Measurements from ENCODE around the gene LRP1B. TPM values are rescaled to one million over a fixed set of nuclear protein-coding genes. Genes with fewer than 3 reads are reported as not detected.

The LRP1B gene
- polyA plus RNA-seq, 1 of the 3 experiments (the other 2 are of a cell fraction), result 0.28 TPM

DNA sequence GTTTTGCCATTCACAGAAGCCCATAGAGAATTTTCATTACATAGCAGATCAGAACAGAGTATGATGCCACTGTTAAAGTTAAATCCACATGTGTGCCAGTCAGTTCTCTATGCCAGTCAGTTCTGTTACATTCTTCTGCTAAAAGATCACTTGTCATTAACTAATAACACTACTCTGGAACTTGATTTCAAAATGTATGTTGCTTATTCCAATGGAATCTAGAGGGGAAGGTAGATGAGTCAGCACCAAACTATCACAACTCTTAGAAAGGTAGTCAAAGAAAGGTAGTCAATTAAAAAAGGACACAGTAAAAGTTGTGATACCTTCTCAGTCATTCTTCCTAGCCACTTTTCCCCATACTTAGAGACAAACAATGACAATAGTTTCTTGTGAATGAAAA, 1214.4 kb downstream of the LRP1B start:
- ChIA-PET CTCF (no interaction called here), POLR2A (no interaction called here)
- no peaks in the 10 kb centered on the region for H3K9me2 ChIP-seq
- TF ChIP-seq, protein P1, sequence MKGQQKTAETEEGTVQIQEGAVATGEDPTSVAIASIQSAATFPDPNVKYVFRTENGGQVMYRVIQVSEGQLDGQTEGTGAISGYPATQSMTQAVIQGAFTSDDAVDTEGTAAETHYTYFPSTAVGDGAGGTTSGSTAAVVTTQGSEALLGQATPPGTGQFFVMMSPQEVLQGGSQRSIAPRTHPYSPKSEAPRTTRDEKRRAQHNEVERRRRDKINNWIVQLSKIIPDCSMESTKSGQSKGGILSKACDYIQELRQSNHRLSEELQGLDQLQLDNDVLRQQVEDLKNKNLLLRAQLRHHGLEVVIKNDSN (IDR thresholded peaks at IDR 0.05; ENCODE audit: borderline replicate concordance, low read depth), result no peak
- TF ChIP-seq MXI1 (IDR thresholded peaks at IDR 0.05; ENCODE audit: low read depth, low read length), result no peak
- no peak for TF ChIP-seq RAD21 (IDR thresholded peaks at IDR 0.05; ENCODE audit: low read length)
- TF ChIP-seq FOSL2 (IDR thresholded peaks at IDR 0.05; ENCODE audit: borderline replicate concordance, low read depth), result no peak
- TF ChIP-seq, protein P2, sequence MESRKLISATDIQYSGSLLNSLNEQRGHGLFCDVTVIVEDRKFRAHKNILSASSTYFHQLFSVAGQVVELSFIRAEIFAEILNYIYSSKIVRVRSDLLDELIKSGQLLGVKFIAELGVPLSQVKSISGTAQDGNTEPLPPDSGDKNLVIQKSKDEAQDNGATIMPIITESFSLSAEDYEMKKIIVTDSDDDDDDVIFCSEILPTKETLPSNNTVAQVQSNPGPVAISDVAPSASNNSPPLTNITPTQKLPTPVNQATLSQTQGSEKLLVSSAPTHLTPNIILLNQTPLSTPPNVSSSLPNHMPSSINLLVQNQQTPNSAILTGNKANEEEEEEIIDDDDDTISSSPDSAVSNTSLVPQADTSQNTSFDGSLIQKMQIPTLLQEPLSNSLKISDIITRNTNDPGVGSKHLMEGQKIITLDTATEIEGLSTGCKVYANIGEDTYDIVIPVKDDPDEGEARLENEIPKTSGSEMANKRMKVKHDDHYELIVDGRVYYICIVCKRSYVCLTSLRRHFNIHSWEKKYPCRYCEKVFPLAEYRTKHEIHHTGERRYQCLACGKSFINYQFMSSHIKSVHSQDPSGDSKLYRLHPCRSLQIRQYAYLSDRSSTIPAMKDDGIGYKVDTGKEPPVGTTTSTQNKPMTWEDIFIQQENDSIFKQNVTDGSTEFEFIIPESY (IDR thresholded peaks at IDR 0.05; ENCODE audit: borderline replicate concordance, low read depth), result no peak
- TF ChIP-seq YY1 (IDR thresholded peaks at IDR 0.05; ENCODE audit: low read depth), result no peak
- TF ChIP-seq RXRA (IDR thresholded peaks at IDR 0.05; ENCODE audit: borderline replicate concordance, low read depth), result no peak
- TF ChIP-seq ELF1 (IDR thresholded peaks at IDR 0.05), result no peak
- TF ChIP-seq RCOR1 (IDR thresholded peaks at IDR 0.05; ENCODE audit: low read length), result no peak
- TF ChIP-seq SMC3 (IDR thresholded peaks at IDR 0.05; ENCODE audit: low read depth, low read length), result no peak
- no peak for TF ChIP-seq TEAD4 (IDR thresholded peaks at IDR 0.05; ENCODE audit: borderline replicate concordance, insufficient read depth)
- no peak for TF ChIP-seq POLR2AphosphoS5 (IDR thresholded peaks at IDR 0.05; ENCODE audit: low read depth, low read length)
- TF ChIP-seq CHD2 (IDR thresholded peaks at IDR 0.05; ENCODE audit: low read length, partially characterized antibody), result no peak
- TF ChIP-seq FOXM1 (IDR thresholded peaks at IDR 0.05; ENCODE audit: low read depth), result no peak
- TF ChIP-seq, protein P3, sequence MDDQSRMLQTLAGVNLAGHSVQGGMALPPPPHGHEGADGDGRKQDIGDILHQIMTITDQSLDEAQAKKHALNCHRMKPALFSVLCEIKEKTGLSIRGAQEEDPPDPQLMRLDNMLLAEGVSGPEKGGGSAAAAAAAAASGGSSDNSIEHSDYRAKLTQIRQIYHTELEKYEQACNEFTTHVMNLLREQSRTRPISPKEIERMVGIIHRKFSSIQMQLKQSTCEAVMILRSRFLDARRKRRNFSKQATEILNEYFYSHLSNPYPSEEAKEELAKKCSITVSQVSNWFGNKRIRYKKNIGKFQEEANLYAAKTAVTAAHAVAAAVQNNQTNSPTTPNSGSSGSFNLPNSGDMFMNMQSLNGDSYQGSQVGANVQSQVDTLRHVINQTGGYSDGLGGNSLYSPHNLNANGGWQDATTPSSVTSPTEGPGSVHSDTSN (IDR thresholded peaks at IDR 0.05), result no peak
- TF ChIP-seq, protein P4, sequence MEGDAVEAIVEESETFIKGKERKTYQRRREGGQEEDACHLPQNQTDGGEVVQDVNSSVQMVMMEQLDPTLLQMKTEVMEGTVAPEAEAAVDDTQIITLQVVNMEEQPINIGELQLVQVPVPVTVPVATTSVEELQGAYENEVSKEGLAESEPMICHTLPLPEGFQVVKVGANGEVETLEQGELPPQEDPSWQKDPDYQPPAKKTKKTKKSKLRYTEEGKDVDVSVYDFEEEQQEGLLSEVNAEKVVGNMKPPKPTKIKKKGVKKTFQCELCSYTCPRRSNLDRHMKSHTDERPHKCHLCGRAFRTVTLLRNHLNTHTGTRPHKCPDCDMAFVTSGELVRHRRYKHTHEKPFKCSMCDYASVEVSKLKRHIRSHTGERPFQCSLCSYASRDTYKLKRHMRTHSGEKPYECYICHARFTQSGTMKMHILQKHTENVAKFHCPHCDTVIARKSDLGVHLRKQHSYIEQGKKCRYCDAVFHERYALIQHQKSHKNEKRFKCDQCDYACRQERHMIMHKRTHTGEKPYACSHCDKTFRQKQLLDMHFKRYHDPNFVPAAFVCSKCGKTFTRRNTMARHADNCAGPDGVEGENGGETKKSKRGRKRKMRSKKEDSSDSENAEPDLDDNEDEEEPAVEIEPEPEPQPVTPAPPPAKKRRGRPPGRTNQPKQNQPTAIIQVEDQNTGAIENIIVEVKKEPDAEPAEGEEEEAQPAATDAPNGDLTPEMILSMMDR (IDR thresholded peaks at IDR 0.05), result no peak
- TF ChIP-seq GABPA (IDR thresholded peaks at IDR 0.05; ENCODE audit: low read depth), result no peak
- no peaks in the 10 kb centered on the region for H3K27me3 ChIP-seq (ENCODE audit: insufficient read depth)
- H3K4me2 ChIP-seq, result no peak overlapping the region
- no peaks in the 10 kb centered on the region for H3F3A ChIP-seq (replicated peaks; ENCODE audit: insufficient read depth)
- no peaks in the 10 kb centered on the region for H4K20me1 ChIP-seq (ENCODE audit: insufficient read depth)
- no peak for DNase-seq
- no peaks in the 10 kb centered on the region for H3K79me2 ChIP-seq (ENCODE audit: insufficient read depth)
- H3K27ac ChIP-seq (ENCODE audit: low read depth in 2 of 2, low read length in 1 of 2), result no peak overlapping the region
- no peak overlapping the region for H3K9ac ChIP-seq
- H3K36me3 ChIP-seq (replicated peaks in 1 of 2; ENCODE audit: control insufficient read depth in 1 of 2, insufficient read depth in 2 of 2, low read length in 1 of 2), result no peaks in the 10 kb centered on the region
- no peak overlapping the region for H2AFZ ChIP-seq (ENCODE audit: low read depth)
- no peak overlapping the region for H3K4me3 ChIP-seq (ENCODE audit: low read depth in 2 of 2, low read length in 1 of 2)
- H3K9me3 ChIP-seq, result no peaks in the 10 kb centered on the region
- no peaks in the 10 kb centered on the region for H3K4me1 ChIP-seq (ENCODE audit: control insufficient read depth in 1 of 2, insufficient read depth in 2 of 2, low read depth in 1 of 2, low read length in 1 of 2)
